Brain pericyte (primary cell): ENCODE measurements around the gene SPATA20.
A peak's percentile ranks its signal among the peaks of the same experiment; 100 is the strongest.

Experiments used
- DNase-seq: peaks from one replicate; pipeline ENCODE4 v3.0.0-alpha.2; 2012; ENCODE audit warnings: low read depth, low spot score

The SPATA20 gene

GRCh38 chr17:50539762-50540559 lies 7.0 kb upstream of the SPATA20 start:
- no peak for DNase-seq

- no peak for DNase-seq
These were observed 6.2 kb upstream of the SPATA20 start for GRCh38 chr17:50540560-50541401.

DNA sequence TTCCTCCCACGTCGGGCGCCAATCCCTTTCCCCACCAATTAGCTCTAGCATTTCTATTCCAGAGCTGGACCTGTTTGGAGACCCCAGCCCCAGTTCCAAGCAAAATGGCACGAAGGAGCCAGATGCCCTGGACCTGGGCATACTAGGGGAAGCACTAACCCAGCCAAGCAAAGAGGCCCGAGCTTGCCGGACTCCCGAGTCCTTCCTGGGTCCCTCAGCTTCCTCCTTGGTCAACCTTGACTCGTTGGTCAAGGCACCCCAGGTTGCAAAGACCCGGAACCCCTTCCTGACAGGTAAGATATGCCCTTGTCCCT lies 5.6 kb upstream of the SPATA20 start:
- no peak for DNase-seq

DNA sequence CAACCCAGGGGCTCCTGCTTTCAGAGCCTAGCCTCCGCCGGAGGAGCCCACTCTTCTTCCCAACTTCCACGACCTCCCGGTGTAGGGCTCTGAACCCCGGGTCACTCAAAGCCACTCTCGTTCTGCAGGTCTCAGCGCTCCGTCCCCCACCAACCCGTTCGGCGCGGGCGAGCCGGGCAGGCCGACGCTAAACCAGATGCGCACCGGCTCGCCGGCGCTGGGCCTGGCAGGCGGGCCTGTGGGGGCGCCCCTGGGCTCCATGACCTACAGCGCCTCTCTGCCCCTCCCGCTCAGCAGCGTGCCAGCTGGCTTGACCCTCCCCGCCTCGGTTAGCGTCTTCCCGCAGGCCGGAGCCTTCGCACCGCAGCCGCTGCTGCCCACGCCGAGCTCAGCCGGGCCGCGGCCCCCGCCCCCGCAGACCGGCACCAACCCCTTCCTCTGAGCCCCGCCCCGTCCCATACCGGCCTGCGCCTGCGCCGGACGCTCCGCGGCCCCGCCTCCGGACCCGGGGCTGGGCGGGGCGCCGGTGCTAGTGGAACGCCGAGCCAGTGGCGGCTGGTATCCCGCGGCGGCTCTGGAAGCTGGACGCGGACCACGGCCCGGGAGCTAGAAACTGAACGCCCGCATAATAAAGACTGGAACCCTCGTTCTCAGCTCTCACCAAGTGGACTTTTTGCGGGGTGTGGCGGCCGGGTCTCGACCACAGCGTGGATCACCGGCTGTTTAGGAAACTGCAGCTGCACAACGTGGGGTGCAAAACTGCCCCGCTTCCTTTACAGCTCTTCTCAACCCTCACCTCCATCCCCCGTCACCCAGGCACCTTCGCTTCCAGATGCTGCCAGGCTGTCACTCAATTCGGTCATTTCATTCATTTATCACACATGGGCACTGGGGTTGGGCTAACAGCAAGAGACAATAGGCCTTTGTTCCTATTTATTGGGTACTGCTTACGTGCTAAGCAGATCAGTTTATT lies 5.0 kb upstream of the SPATA20 start:
- DNase-seq: no peak

GRCh38 chr17:50542795-50543774 lies 3.9 kb upstream of the SPATA20 start:
- no peak for DNase-seq

- DNase-seq: no peak
These were observed 2.5 kb upstream of the SPATA20 start for GRCh38 chr17:50544516-50544915.

DNA sequence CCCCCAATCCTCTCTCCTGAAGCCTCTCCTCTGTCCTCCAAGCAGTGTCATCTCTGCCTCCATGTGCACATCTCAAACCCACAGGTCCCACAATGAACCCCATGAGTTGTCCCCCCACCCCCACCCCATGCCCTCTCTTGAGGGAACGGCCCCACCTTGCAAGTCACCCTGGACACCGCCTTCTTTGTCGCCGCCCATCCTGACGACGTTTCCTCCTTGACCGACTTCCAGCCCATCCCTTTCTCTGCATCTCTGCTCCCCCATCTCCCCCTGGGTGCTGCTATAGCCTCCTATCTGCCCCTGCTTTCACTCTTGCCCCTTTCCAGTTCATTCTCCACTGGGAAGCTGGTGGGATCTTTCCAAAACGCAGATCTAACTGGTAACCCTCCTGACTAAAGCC lies 1.7 kb upstream of the SPATA20 start:
- no peak for DNase-seq

- no peak for DNase-seq
These were observed 306 bp upstream of the SPATA20 start for GRCh38 chr17:50546701-50547034.

DNA sequence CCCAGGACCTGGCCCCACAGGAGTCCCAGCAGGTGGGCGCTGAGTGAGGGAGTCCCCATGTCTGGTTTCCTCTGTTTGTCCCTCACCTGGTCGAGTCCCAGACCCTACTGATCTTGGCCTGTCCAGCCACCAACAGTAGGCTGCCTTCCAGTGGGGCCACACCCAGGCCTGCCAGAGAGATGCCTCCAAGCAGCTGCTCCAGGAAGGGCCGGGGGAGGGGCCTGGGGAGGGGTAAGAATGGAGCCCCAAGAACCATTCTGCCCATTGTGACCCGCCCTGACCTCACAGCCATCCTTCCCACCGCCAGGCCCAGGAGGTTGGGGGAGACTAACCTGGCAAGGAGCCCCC lies 736 bp downstream of the SPATA20 start:
- no peak for DNase-seq

GRCh38 chr17:50548831-50549230 lies 1.9 kb downstream of the SPATA20 start:
- DNase-seq: no peak

GRCh38 chr17:50549256-50549941 lies 2.4 kb downstream of the SPATA20 start:
- no peak for DNase-seq

DNA sequence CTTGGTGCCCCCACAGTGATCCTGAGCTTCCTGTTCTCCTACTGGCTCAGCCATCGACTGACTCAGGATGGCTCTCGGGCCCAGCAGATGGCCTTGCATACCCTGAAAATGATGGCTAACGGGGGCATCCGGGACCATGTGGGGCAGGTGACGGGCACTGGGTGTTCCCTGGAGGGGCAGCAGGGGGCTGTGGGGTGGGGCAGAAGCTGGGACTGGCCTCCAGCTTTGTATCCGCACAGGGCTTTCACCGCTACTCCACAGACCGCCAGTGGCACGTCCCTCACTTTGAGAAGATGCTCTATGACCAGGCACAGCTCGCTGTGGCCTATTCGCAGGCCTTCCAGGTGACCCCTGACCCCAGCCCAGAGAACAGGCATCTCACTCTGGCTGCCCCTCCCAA lies 3.0 kb downstream of the SPATA20 start:
- DNase-seq: no peak

DNA sequence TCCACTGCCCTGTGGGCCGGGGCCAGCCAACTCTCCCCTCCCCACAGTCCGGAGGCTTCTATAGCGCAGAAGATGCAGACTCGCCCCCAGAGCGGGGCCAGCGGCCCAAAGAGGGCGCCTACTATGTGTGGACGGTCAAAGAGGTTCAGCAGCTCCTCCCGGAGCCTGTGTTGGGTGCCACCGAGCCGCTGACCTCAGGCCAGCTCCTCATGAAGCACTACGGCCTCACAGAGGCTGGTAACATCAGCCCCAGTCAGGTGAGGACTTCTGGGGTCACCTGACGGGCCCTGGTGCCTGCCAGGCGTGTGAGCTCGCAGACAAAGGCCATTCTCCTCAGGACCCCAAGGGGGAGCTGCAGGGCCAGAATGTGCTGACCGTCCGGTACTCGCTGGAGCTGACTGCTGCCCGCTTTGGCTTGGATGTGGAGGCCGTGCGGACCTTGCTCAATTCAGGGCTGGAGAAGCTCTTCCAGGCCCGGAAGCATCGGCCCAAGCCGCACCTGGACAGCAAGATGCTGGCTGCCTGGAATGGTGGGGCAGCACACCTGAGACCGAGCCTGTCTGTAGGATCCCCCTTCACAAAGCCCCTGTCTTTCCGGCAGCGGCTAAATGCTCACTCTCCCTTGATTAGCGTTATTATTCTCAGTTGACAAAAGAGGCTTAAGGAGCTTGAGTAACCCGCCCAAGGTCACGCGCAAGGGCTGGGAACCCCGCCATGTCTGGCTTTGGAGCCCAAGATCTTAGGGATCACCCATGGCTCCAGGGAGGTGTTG lies 3.9 kb downstream of the SPATA20 start:
- peak; percentile 36 for DNase-seq

- no peak for DNase-seq
These were observed 4.5 kb downstream of the SPATA20 start for GRCh38 chr17:50551433-50551815.

GRCh38 chr17:50551884-50552283 lies 4.9 kb downstream of the SPATA20 start:
- DNase-seq: no peak

DNA sequence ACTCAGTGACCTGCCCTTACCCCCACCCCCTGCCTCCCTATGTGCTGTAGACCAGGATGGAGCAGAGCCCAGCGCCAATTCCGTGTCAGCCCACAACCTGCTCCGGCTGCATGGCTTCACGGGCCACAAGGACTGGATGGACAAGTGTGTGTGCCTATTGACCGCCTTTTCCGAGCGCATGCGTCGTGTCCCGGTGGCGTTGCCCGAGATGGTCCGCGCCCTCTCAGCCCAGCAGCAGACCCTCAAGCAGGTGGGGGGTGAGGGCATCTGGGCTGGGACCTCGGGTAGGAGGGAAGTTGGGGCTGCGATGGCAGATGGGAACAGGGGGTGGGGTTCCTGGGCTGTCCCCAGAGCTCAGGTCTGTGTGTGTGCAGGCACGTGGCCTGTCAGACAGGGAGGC lies 7.2 kb downstream of the SPATA20 start:
- DNase-seq: no peak

- DNase-seq: no peak
These were observed 9.8 kb downstream of the SPATA20 start for GRCh38 chr17:50556803-50557202.

DNA sequence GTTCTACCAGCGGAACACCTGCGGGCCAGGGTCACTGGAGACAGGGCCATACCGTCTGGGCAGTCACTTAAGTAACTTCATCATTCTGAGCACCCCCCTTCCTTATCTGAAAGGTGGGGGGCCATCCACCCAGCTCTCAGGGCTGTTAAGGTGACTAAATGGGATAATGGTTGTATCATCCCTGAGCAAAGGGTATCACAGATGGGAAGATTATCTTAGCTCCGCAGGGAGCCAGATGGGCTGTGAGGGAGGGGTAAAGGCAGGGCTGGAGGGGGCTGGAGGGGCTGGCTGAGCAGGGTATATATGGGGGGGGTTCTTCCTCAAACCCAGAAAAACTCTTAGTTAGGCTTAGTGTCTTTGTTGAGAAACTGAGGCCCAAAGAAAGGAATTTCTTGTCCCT lies 10.7 kb downstream of the SPATA20 start:
- no peak for DNase-seq

DNA sequence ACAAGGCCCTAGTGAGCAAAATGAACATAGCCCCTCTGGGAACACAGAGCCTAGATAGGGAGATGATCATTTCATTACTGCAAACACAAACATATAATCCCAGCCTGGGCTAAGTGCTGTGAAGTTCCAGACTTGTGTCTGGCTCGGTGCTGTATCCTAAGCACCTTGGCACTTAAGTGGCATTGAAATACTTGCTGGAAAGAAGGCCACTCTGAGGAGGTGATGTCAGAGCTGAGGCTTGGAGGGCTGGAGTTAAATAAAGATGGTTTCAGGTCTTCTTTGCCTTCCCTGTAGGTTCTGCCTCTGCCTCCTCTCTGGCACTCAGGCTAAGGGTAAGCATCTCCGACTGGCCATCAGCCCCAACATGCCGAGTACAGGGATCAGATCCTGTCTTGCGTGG lies 11.1 kb downstream of the SPATA20 start:
- DNase-seq: no peak

DNA sequence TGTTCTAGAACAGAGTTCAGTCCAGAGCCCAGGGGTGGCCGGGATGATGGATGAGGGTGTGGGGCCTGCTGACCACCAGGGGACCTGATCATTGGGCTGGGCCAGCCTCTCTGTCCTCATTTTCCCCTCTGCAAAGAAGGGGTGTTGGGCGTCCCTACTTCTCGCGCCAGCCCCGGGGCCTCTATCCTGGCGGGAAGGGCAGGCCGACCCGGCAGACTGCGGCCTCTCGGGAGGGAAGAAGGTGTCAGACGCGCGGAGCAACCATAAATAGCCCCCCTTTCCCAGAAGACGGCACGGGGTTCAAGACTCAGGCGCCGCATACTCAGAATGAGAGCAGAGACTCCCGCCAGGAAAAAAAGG lies 11.6 kb downstream of the SPATA20 start:
- DNase-seq: no peak
